GM23248 (cell line): ENCODE results near the gene CHD3.

Source experiments
- EZH2 ChIP-seq: fragments of 200-600 bp; sonication (generic); IDR thresholded peaks from 2 replicates; pipeline ENCODE4 v1.6.1; 2018; ENCODE audit warnings: antibody characterized with exemption, mild to moderate bottlenecking; ENCODE audit not compliant: insufficient read depth, poor library complexity, severe bottlenecking
- EZH2phosphoT487 ChIP-seq: fragments of 200-600 bp; sonication (generic); IDR thresholded peaks from 2 replicates; pipeline ENCODE4 v1.6.1; 2018; ENCODE audit warnings: antibody characterized with exemption, moderate library complexity, mild to moderate bottlenecking, low read depth; ENCODE audit not compliant: insufficient read depth

DNA sequence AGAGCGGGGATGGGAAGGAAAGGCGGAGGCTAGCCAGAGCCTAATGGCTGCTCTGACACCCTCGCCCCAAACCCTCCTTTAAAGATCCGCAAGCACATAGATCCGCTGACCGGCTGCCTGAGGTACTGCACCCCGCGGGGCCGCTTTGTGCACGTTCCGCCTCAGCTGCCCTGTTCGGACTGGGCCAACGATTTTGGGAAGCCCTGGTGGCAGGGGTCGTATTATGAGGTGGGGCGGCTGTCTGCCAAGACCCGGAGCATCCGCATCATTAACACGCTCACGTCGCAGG, 30.1 kb upstream of the CHD3 start:
- TF ChIP-seq EZH2 (no peak), EZH2phosphoT487 (no peak)
